ENCODE measurements around the gene WTIP. TPM values are rescaled to one million over a fixed set of nuclear protein-coding genes. Genes with fewer than 3 reads are reported as not detected.
"Not testable (repeated sequence)": the region's sequence is repeated elsewhere in the genome, so short reads cannot be mapped to it uniquely, and the experiment has no call there.

WTIP gene
- total RNA-seq, 5 donors from 2014 or later (not counting 1 experiment from before 2014, with no cell fraction given) = 0.21 to 1.2 (median 0.50) TPM

- Histone ChIP-seq H3K27me3 (replicated peaks in 1 of 2; ENCODE audit: control insufficient read depth in 2 of 2, extremely low read depth in 1 of 2, insufficient read depth in 2 of 2, low read length in 1 of 2) (peaks cover 16% of the 10 kb centered on the region in 2 experiments), H3K4me1 (ENCODE audit: control insufficient read depth in 1 of 2, extremely low read depth in 1 of 2, insufficient read depth in 2 of 2, low read length in 2 of 2) (no peaks in the 10 kb centered on the region), H3K36me3 (ENCODE audit: control insufficient read depth in 2 of 2, extremely low read depth in 1 of 2, insufficient read depth in 1 of 2, low read length in 1 of 2) (peaks cover 0 to 21% of the 10 kb centered on the region in 2 donors), H3K27ac (ENCODE audit: low read length) (no peak overlapping the region), H3K4me3 (ENCODE audit: control insufficient read depth in 1 of 2, extremely low read depth in 1 of 2, low read length in 1 of 2) (no peak overlapping the region), H3K9me3 (no peaks in the 10 kb centered on the region)
- no peak for ATAC-seq (replicated peaks in 1 of 4)
- Mint-ChIP-seq H3K36me3 (peaks cover 22% of the 10 kb centered on the region), H3K4me3 (no peak overlapping the region), H3K4me1 (peaks cover 5 to 6% (median 5%) of the 10 kb centered on the region in 3 donors), H3K9me3 (no peaks in the 10 kb centered on the region), H3K27ac (no peak overlapping the region), H3K27me3 (peaks cover 6 to 22% of the 10 kb centered on the region in 2 donors)
- ChIA-PET POLR2A (no interaction called here), CTCF (no interaction called here)
- WGBS (ENCODE audit: insufficient coverage) = 100% methylated on average over 1 of the region's 5 CpGs
- no peak for DNase-seq
These were observed 5.5 kb upstream of the WTIP start for GRCh38 chr19:34475975-34476594.

- Mint-ChIP-seq H3K4me1 (peaks cover 9 to 15% (median 9%) of the 10 kb centered on the region in 3 donors), H3K27me3 (peaks cover 13 to 32% of the 10 kb centered on the region in 2 donors)
- H3K27me3 ChIP-seq (replicated peaks in 1 of 2; ENCODE audit: control insufficient read depth in 2 of 2, extremely low read depth in 1 of 2, insufficient read depth in 2 of 2, low read length in 1 of 2) = peaks cover 16 to 29% of the 10 kb centered on the region in 2 experiments
- 100% methylated on average over 1 of the region's 4 CpGs for WGBS (ENCODE audit: insufficient coverage)
- H3K9me3 Mint-ChIP-seq; H3K9me3 ChIP-seq; DNase-seq; H3K4me3 ChIP-seq (ENCODE audit: control insufficient read depth in 1 of 2, extremely low read depth in 1 of 2, low read length in 1 of 2); POLR2A ChIA-PET; H3K27ac ChIP-seq (ENCODE audit: low read length); H3K27ac Mint-ChIP-seq; ATAC-seq (replicated peaks in 1 of 4); H3K36me3 ChIP-seq (ENCODE audit: control insufficient read depth in 2 of 2, extremely low read depth in 1 of 2, insufficient read depth in 1 of 2, low read length in 1 of 2); H3K36me3 Mint-ChIP-seq; H3K4me3 Mint-ChIP-seq; H3K4me1 ChIP-seq (ENCODE audit: control insufficient read depth in 1 of 2, extremely low read depth in 1 of 2, insufficient read depth in 2 of 2, low read length in 2 of 2): not testable (repeated sequence)
- CTCF ChIA-PET = interaction anchor here (0.6 to 0.7 kb wide), 2 partner anchors 25 to 75 kb away, joined by 3 read pairs; no protein-coding TSS in a partner anchor
These were observed 3.1 kb upstream of the WTIP start for GRCh38 chr19:34478496-34478895.

- peaks cover 0 to 3% of the 10 kb centered on the region in 2 experiments for H3K4me1 ChIP-seq (ENCODE audit: control insufficient read depth in 1 of 2, extremely low read depth in 1 of 2, insufficient read depth in 2 of 2, low read length in 2 of 2)
These were observed 2.2 kb upstream of the WTIP start for GRCh38 chr19:34479396-34479795.

GRCh38 chr19:34480491-34480890 lies 1.1 kb upstream of the WTIP start:
- H3K9me3 ChIP-seq = no peaks in the 10 kb centered on the region
- CTCF ChIA-PET = no interaction called here
- H3K4me1 Mint-ChIP-seq = peaks cover 3 to 10% (median 9%) of the 10 kb centered on the region in 3 donors
- H3K27ac Mint-ChIP-seq = no peak overlapping the region
- ATAC-seq (replicated peaks in 1 of 4) (no peak), DNase-seq (no peak)
- no peak overlapping the region for H3K27ac ChIP-seq (ENCODE audit: low read length)
- no peaks in the 10 kb centered on the region for H3K36me3 Mint-ChIP-seq
- H3K36me3 ChIP-seq (ENCODE audit: control insufficient read depth in 2 of 2, extremely low read depth in 1 of 2, insufficient read depth in 1 of 2, low read length in 1 of 2) = no peaks in the 10 kb centered on the region
- H3K4me3 Mint-ChIP-seq = peak overlapping the region in 1 of 3 donors; percentile 19
- 75% methylated on average over 16 of the region's 19 CpGs for WGBS (ENCODE audit: insufficient coverage)
- POLR2A ChIA-PET = no interaction called here
- H3K4me1 ChIP-seq (ENCODE audit: control insufficient read depth in 1 of 2, extremely low read depth in 1 of 2, insufficient read depth in 2 of 2, low read length in 2 of 2) = peaks cover 0 to 3% of the 10 kb centered on the region in 2 experiments
- H3K9me3 Mint-ChIP-seq = no peaks in the 10 kb centered on the region
- H3K4me3 ChIP-seq (ENCODE audit: control insufficient read depth in 1 of 2, extremely low read depth in 1 of 2, low read length in 1 of 2) = no peak overlapping the region
- peaks cover 16 to 40% of the 10 kb centered on the region in 2 experiments for H3K27me3 ChIP-seq (replicated peaks in 1 of 2; ENCODE audit: control insufficient read depth in 2 of 2, extremely low read depth in 1 of 2, insufficient read depth in 2 of 2, low read length in 1 of 2)
- peaks cover 22 to 42% of the 10 kb centered on the region in 2 donors for H3K27me3 Mint-ChIP-seq

More at GRCh38 chr19:34479396-34479795, 2.2 kb upstream of the WTIP start:
- H3K36me3 ChIP-seq (ENCODE audit: control insufficient read depth in 2 of 2, extremely low read depth in 1 of 2, insufficient read depth in 1 of 2, low read length in 1 of 2) = no peaks in the 10 kb centered on the region
- H3K4me3 ChIP-seq (ENCODE audit: control insufficient read depth in 1 of 2, extremely low read depth in 1 of 2, low read length in 1 of 2) = no peak overlapping the region
- no peaks in the 10 kb centered on the region for H3K36me3 Mint-ChIP-seq
- DNase-seq (no peak), ATAC-seq (replicated peaks in 1 of 4) (no peak)
- POLR2A ChIA-PET = no interaction called here
- CTCF ChIA-PET = interaction anchor here in 1 of 2 donors (0.7 kb wide), 1 partner anchor 24 kb away, joined by 3 read pairs; no protein-coding TSS in a partner anchor
- no peak overlapping the region for H3K4me3 Mint-ChIP-seq
- H3K9me3 ChIP-seq = no peaks in the 10 kb centered on the region
- H3K27me3 ChIP-seq (replicated peaks in 1 of 2; ENCODE audit: control insufficient read depth in 2 of 2, extremely low read depth in 1 of 2, insufficient read depth in 2 of 2, low read length in 1 of 2) = peaks cover 16 to 35% of the 10 kb centered on the region in 2 experiments
- no peak overlapping the region for H3K27ac Mint-ChIP-seq
- H3K9me3 Mint-ChIP-seq = no peaks in the 10 kb centered on the region
- 75% methylated on average over 6 of the region's 7 CpGs for WGBS (ENCODE audit: insufficient coverage)
- peaks cover 9 to 15% (median 9%) of the 10 kb centered on the region in 3 donors for H3K4me1 Mint-ChIP-seq
- H3K27ac ChIP-seq (ENCODE audit: low read length) = no peak overlapping the region
- H3K27me3 Mint-ChIP-seq = peaks cover 20 to 40% of the 10 kb centered on the region in 2 donors

GRCh38 chr19:34481861-34482379 lies 362 bp downstream of the WTIP start:
- Histone ChIP-seq H3K4me3 (ENCODE audit: control insufficient read depth in 1 of 2, extremely low read depth in 1 of 2, low read length in 1 of 2) (no peak overlapping the region), H3K27me3 (replicated peaks in 1 of 2; ENCODE audit: control insufficient read depth in 2 of 2, extremely low read depth in 1 of 2, insufficient read depth in 2 of 2, low read length in 1 of 2) (peaks cover 16 to 47% of the 10 kb centered on the region in 2 experiments), H3K36me3 (ENCODE audit: control insufficient read depth in 2 of 2, extremely low read depth in 1 of 2, insufficient read depth in 1 of 2, low read length in 1 of 2) (no peaks in the 10 kb centered on the region), H3K9me3 (no peaks in the 10 kb centered on the region), H3K27ac (ENCODE audit: low read length) (no peak overlapping the region), H3K4me1 (ENCODE audit: control insufficient read depth in 1 of 2, extremely low read depth in 1 of 2, insufficient read depth in 2 of 2, low read length in 2 of 2) (peaks cover 0 to 3% of the 10 kb centered on the region in 2 experiments)
- Mint-ChIP-seq H3K36me3 (no peaks in the 10 kb centered on the region), H3K27ac (no peak overlapping the region), H3K9me3 (no peaks in the 10 kb centered on the region), H3K27me3 (peaks cover 31 to 52% of the 10 kb centered on the region in 2 donors), H3K4me3 (no peak overlapping the region), H3K4me1 (peaks cover 3 to 10% (median 9%) of the 10 kb centered on the region in 3 donors)
- CTCF ChIA-PET = no interaction called here
- DNase-seq (no peak), ATAC-seq (replicated peaks in 1 of 4) (no peak)
- POLR2A ChIA-PET = no interaction called here
- WGBS (ENCODE audit: insufficient coverage) = 4% methylated on average over 84 of the region's 84 CpGs

- H3K27ac Mint-ChIP-seq = no peak overlapping the region
- no peak overlapping the region for H3K4me3 ChIP-seq (ENCODE audit: control insufficient read depth in 1 of 2, extremely low read depth in 1 of 2, low read length in 1 of 2)
- peaks cover 0 to 3% of the 10 kb centered on the region in 2 experiments for H3K4me1 ChIP-seq (ENCODE audit: control insufficient read depth in 1 of 2, extremely low read depth in 1 of 2, insufficient read depth in 2 of 2, low read length in 2 of 2)
- peaks cover 16 to 52% of the 10 kb centered on the region in 2 experiments for H3K27me3 ChIP-seq (replicated peaks in 1 of 2; ENCODE audit: control insufficient read depth in 2 of 2, extremely low read depth in 1 of 2, insufficient read depth in 2 of 2, low read length in 1 of 2)
- no peaks in the 10 kb centered on the region for H3K36me3 ChIP-seq (ENCODE audit: control insufficient read depth in 2 of 2, extremely low read depth in 1 of 2, insufficient read depth in 1 of 2, low read length in 1 of 2)
- peaks cover 3 to 10% (median 9%) of the 10 kb centered on the region in 3 donors for H3K4me1 Mint-ChIP-seq
- ChIA-PET POLR2A (no interaction called here), CTCF (no interaction called here)
- peaks cover 36 to 57% of the 10 kb centered on the region in 2 donors for H3K27me3 Mint-ChIP-seq
- H3K9me3 Mint-ChIP-seq = no peaks in the 10 kb centered on the region
- no peak overlapping the region for H3K27ac ChIP-seq (ENCODE audit: low read length)
- 5% methylated on average over 53 of the region's 72 CpGs for WGBS (ENCODE audit: insufficient coverage)
- H3K9me3 ChIP-seq = no peaks in the 10 kb centered on the region
- peak overlapping the region; percentile 13 to 70 (median 24) for H3K4me3 Mint-ChIP-seq
- ATAC-seq (replicated peaks in 1 of 4) (no peak), DNase-seq (no peak)
- H3K36me3 Mint-ChIP-seq = no peaks in the 10 kb centered on the region
These were observed 1.1 kb downstream of the WTIP start for GRCh38 chr19:34482380-34483250.

All from T-cell (primary cell).